MM.1S (cell line): ENCODE data around the gene DIAPH3.
"Not testable (repeated sequence)": the region's sequence is repeated elsewhere in the genome, so short reads cannot be mapped to it uniquely, and the experiment has no call there.

Experiments used
- DNase-seq: peaks from one replicate; pipeline ENCODE4 v3.0.0-alpha.2; 2015
- H2AFZ ChIP-seq: fragments of 300-600 bp; sonication (generic); 2 replicates; pipeline ENCODE4 v1.6.0; 2016; ENCODE audit warnings: antibody characterized with exemption, low read length
- H3F3A ChIP-seq: fragments of 300-600 bp; sonication (generic); 2 replicates; pipeline ENCODE4 v1.6.1; 2016; ENCODE audit warnings: mild to moderate bottlenecking, antibody characterized with exemption, low read length, moderate library complexity, mixed read lengths; ENCODE audit not compliant: insufficient read depth
- H3K27ac ChIP-seq: fragments of 300-600 bp; sonication (generic); 2 replicates; pipeline ENCODE4 v1.5.1; 2016; ENCODE audit warnings: mild to moderate bottlenecking, low read length
- H3K27me3 ChIP-seq: fragments of 300-600 bp; sonication (generic); replicated peaks from 2 replicates; pipeline ENCODE4 v1.6.0; 2016; ENCODE audit warnings: low read length; ENCODE audit not compliant: insufficient read depth
- H3K36me3 ChIP-seq: fragments of 300-600 bp; sonication (generic); replicated peaks from 2 replicates; pipeline ENCODE4 v1.6.1; 2016; ENCODE audit warnings: mild to moderate bottlenecking, low read length, mixed read lengths; ENCODE audit not compliant: insufficient read depth
- H3K4me1 ChIP-seq: fragments of 300-600 bp; sonication (generic); 2 replicates; pipeline ENCODE4 v1.6.1; 2016; ENCODE audit warnings: low read length, mixed read lengths
- H3K4me2 ChIP-seq: fragments of 300-600 bp; sonication (generic); 2 replicates; pipeline ENCODE4 v1.6.0; 2016; ENCODE audit warnings: low read depth, low read length
- H3K4me3 ChIP-seq: fragments of 300-600 bp; sonication (generic); 2 replicates; pipeline ENCODE4 v1.5.1; 2016; ENCODE audit warnings: low read length, mixed read lengths
- H3K79me2 ChIP-seq: fragments of 300-600 bp; sonication (generic); 2 replicates; pipeline ENCODE4 v1.6.1; 2016; ENCODE audit warnings: mixed run types, low read length, mixed read lengths
- H3K9ac ChIP-seq: fragments of 300-600 bp; sonication (generic); 2 replicates; pipeline ENCODE4 v1.6.1; 2016; ENCODE audit warnings: low read length, mixed read lengths
- H3K9me2 ChIP-seq: fragments of 300-600 bp; sonication (generic); replicated peaks from 2 replicates; pipeline ENCODE4 v1.6.1; 2016; ENCODE audit warnings: mild to moderate bottlenecking, low read length, mixed read lengths; ENCODE audit not compliant: insufficient read depth
- H3K9me3 ChIP-seq: fragments of 300-600 bp; sonication (generic); replicated peaks from 2 replicates; pipeline ENCODE4 v1.6.1; 2016; ENCODE audit warnings: mild to moderate bottlenecking, low read length, mixed read lengths; ENCODE audit not compliant: insufficient read depth
- H4K20me1 ChIP-seq: fragments of 300-600 bp; sonication (generic); 2 replicates; pipeline ENCODE4 v1.6.1; 2016; ENCODE audit warnings: mild to moderate bottlenecking, low read length, moderate library complexity, mixed read lengths; ENCODE audit not compliant: insufficient read depth
- CTCF ChIP-seq: fragments of 300-600 bp; sonication (generic); IDR thresholded peaks from 2 replicates; pipeline ENCODE4 v1.5.1; 2016; ENCODE audit warnings: antibody characterized with exemption, low read length, mixed read lengths
- EZH2 ChIP-seq: fragments of 300-600 bp; sonication (generic); optimal IDR thresholded peaks from 2 replicates; pipeline ENCODE3; 2017; ENCODE audit warnings: low read depth, mild to moderate bottlenecking, antibody characterized with exemption, low read length, mixed read lengths
- EZH2phosphoT487 ChIP-seq: fragments of 300-600 bp; sonication (generic); IDR thresholded peaks from 2 replicates; pipeline ENCODE4 v1.6.1; 2018; ENCODE audit warnings: antibody characterized with exemption, low read length

DIAPH3 gene

GRCh38 chr13:60061737-60062136 is 102.0 kb downstream of the DIAPH3 start:
- no peaks in the 10 kb centered on the region for H3K36me3 ChIP-seq
- H3K9me2 ChIP-seq, result no peaks in the 10 kb centered on the region
- TF ChIP-seq EZH2phosphoT487, result no peak
- no peak for TF ChIP-seq CTCF
- TF ChIP-seq EZH2, result no peak
- no peak overlapping the region for H3K4me2 ChIP-seq
- no peaks in the 10 kb centered on the region for H3K4me1 ChIP-seq
- H3K79me2 ChIP-seq, result no peaks in the 10 kb centered on the region
- H3K9me3 ChIP-seq, result no peaks in the 10 kb centered on the region
- no peak for DNase-seq
- H3K27me3 ChIP-seq, result no peaks in the 10 kb centered on the region
- H3F3A ChIP-seq, result no peaks in the 10 kb centered on the region
- no peak overlapping the region for H3K4me3 ChIP-seq
- H4K20me1 ChIP-seq, result no peaks in the 10 kb centered on the region
- no peak overlapping the region for H2AFZ ChIP-seq
- no peak overlapping the region for H3K27ac ChIP-seq
- no peak overlapping the region for H3K9ac ChIP-seq

GRCh38 chr13:60051754-60052285 is 111.9 kb downstream of the DIAPH3 start:
- Histone ChIP-seq H3K9me3 (no peaks in the 10 kb centered on the region), H3K27ac (no peak overlapping the region), H3F3A (no peaks in the 10 kb centered on the region), H3K36me3 (no peaks in the 10 kb centered on the region), H3K4me2 (no peak overlapping the region), H3K9ac (no peak overlapping the region), H3K79me2 (no peaks in the 10 kb centered on the region), H3K4me3 (no peak overlapping the region), H2AFZ (no peak overlapping the region), H3K27me3 (no peaks in the 10 kb centered on the region), H4K20me1 (no peaks in the 10 kb centered on the region), H3K4me1 (no peaks in the 10 kb centered on the region), H3K9me2 (no peaks in the 10 kb centered on the region)
- no peak for TF ChIP-seq CTCF
- no peak for TF ChIP-seq EZH2
- DNase-seq, result no peak

- not testable (repeated sequence) for H3K4me2 ChIP-seq, H3K27me3 ChIP-seq, DNase-seq, H3K36me3 ChIP-seq, H3K27ac ChIP-seq, H3K9ac ChIP-seq, H3K9me3 ChIP-seq, H3F3A ChIP-seq, H3K4me3 ChIP-seq, H3K79me2 ChIP-seq, H2AFZ ChIP-seq, H3K4me1 ChIP-seq, H3K9me2 ChIP-seq, H4K20me1 ChIP-seq
Measured at GRCh38 chr13:60048353-60048752, 115.4 kb downstream of the DIAPH3 start.

GRCh38 chr13:60047918-60048317 is 115.8 kb downstream of the DIAPH3 start:
- no peak overlapping the region for H2AFZ ChIP-seq
- no peaks in the 10 kb centered on the region for H3K27me3 ChIP-seq
- H3K4me3 ChIP-seq, result no peak overlapping the region
- no peak overlapping the region for H3K27ac ChIP-seq
- no peaks in the 10 kb centered on the region for H3F3A ChIP-seq
- no peaks in the 10 kb centered on the region for H3K4me1 ChIP-seq
- H3K9me2 ChIP-seq, result no peaks in the 10 kb centered on the region
- no peaks in the 10 kb centered on the region for H3K36me3 ChIP-seq
- no peaks in the 10 kb centered on the region for H3K79me2 ChIP-seq
- TF ChIP-seq EZH2phosphoT487 (no peak), EZH2 (no peak), CTCF (no peak)
- H3K9ac ChIP-seq, result no peak overlapping the region
- no peaks in the 10 kb centered on the region for H3K9me3 ChIP-seq
- no peak for DNase-seq
- no peaks in the 10 kb centered on the region for H4K20me1 ChIP-seq
- no peak overlapping the region for H3K4me2 ChIP-seq
